Suprapubic skin (tissue), 4 donors: ENCODE results near the gene PIK3IP1. TPM values are rescaled to one million over a fixed set of nuclear protein-coding genes. Genes with fewer than 3 reads are reported as not detected.

Experiments
- DNase-seq, 2 donors: peaks; one replicate each; pipeline ENCODE4 v3.0.0-alpha.2; 2019; ENCODE audit warnings: low spot score in 2 of 2
- H3K27ac ChIP-seq: fragments of 200-600 bp; sonication (generic); one replicate; pipeline ENCODE4 v1.5.1; 2019
- H3K27me3 ChIP-seq: fragments of 200-600 bp; sonication (generic); one replicate; pipeline ENCODE4 v1.5.1; 2019
- H3K36me3 ChIP-seq: fragments of 200-600 bp; sonication (generic); one replicate; pipeline ENCODE4 v1.5.1; 2019
- H3K4me1 ChIP-seq: fragments of 200-600 bp; sonication (generic); one replicate; pipeline ENCODE4 v1.5.1; 2019
- H3K4me3 ChIP-seq: fragments of 200-600 bp; sonication (generic); one replicate; pipeline ENCODE4 v1.5.1; 2019; ENCODE audit warnings: mild to moderate bottlenecking
- H3K9me3 ChIP-seq: fragments of 200-600 bp; sonication (generic); one replicate; pipeline ENCODE4 v1.5.1; 2019
- CTCF ChIP-seq, 2 donors: fragments of 200-600 bp in 1 of 2; fragments of 450-650 bp in 1 of 2; sonication (generic) in 1 of 2; IDR thresholded peaks; one replicate each; pipeline ENCODE4 v1.5.1; 2016 to 2019; ENCODE audit warnings: antibody characterized with exemption in 2 of 2, mild to moderate bottlenecking in 1 of 2, moderate library complexity in 1 of 2
- EP300 ChIP-seq: sonication (generic); formaldehyde crosslinking; IDR thresholded peaks from one replicate; pipeline ENCODE4 v1.6.1; 2017; ENCODE audit warnings: antibody characterized with exemption
- POLR2A ChIP-seq, 2 donors: fragments of 450-650 bp; IDR thresholded peaks; one replicate each; pipeline ENCODE4 v1.6.1; 2017; ENCODE audit warnings: antibody characterized with exemption in 2 of 2, mild to moderate bottlenecking in 2 of 2, moderate library complexity in 2 of 2
- POLR2AphosphoS5 ChIP-seq, 3 donors: sonication (generic); formaldehyde crosslinking; IDR thresholded peaks; one replicate each; pipeline ENCODE4 v1.6.1; 2017; ENCODE audit warnings: antibody characterized with exemption in 3 of 3
- WGBS: methylation state at CpG from one replicate; pipeline ENCODE4 v1.1.5; 2018; 5-methylcytosine and 5-hydroxymethylcytosine counted together
- total RNA-seq, 4 donors: library from RNA; depleted of rRNA; stranded (reverse); fragments of >200 nt; gene quantifications; one replicate each; pipeline ENCODE4 v1.1.0, GENCODE V29; 2016

PIK3IP1 gene
- total RNA-seq, 4 donors from 2014 or later: 40.7 to 126 (median 64.4) TPM

DNA sequence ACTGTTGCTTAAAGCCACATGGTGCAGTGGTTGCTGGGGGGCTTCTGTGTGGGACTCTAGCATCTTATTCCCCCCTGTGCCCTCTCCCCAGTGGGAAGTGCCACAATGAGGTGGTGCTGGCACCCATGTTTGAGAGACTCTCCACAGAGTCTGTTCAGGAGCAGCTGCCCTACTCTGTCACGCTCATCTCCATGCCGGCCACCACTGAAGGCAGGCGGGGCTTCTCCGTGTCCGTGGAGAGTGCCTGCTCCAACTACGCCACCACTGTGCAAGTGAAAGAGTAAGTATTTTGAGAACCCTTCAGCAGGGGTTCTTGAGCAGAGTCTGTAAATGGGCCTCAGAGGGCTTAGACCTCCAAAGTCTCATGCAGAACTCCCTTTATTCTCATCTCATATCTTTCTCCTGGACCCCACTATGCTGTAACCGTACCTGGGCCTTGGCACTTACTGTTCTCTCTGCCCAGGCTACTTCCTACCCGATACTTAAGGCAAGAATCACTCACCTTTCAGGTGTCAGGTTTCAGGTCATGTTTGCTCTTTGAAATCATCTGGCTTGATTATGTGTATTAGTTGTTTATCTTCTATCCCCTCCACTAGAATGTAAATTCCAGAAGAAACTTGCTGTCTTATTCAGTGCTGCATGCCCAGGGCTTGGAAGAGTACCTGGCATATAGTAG is 32.4 kb downstream of the PIK3IP1 start:
- Histone ChIP-seq H3K27me3 (no peaks in the 10 kb centered on the region), H3K36me3 (peaks cover 64% of the 10 kb centered on the region), H3K27ac (no peak overlapping the region), H3K9me3 (no peaks in the 10 kb centered on the region), H3K4me3 (no peak overlapping the region), H3K4me1 (peaks cover 15% of the 10 kb centered on the region)
- TF ChIP-seq EP300: no peak
- no peak for TF ChIP-seq POLR2AphosphoS5 (IDR thresholded peaks at IDR 0.05)
- no peak for TF ChIP-seq POLR2A (IDR thresholded peaks at IDR 0.05)
- TF ChIP-seq CTCF (IDR thresholded peaks at IDR 0.05): no peak
- DNase-seq: no peak
- 92% methylated on average over 8 of the region's 8 CpGs for WGBS

DNA sequence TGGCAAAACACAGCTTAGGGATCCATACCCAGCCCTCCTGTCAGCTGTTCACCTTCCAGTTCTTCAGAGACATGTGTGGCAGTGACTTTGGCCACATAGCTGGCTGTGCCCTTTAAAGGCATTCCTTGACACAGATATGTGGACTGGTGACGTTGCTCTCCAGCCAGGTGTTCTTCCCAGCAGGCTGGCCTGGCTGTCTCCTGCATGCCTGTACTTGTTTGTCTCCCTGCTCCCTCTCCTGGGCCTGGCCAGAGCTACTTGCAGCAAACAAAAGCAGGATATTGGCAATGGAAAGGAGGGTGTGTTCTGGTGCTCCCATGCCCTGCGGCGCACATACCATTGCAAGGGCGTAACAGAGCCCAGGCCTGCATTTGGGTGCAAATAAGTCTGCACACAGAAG is 38.3 kb downstream of the PIK3IP1 start:
- peaks cover 62% of the 10 kb centered on the region for H3K4me1 ChIP-seq
- DNase-seq: peak; percentile 79 to 82
- 52% methylated on average over 4 of the region's 4 CpGs for WGBS

DNA sequence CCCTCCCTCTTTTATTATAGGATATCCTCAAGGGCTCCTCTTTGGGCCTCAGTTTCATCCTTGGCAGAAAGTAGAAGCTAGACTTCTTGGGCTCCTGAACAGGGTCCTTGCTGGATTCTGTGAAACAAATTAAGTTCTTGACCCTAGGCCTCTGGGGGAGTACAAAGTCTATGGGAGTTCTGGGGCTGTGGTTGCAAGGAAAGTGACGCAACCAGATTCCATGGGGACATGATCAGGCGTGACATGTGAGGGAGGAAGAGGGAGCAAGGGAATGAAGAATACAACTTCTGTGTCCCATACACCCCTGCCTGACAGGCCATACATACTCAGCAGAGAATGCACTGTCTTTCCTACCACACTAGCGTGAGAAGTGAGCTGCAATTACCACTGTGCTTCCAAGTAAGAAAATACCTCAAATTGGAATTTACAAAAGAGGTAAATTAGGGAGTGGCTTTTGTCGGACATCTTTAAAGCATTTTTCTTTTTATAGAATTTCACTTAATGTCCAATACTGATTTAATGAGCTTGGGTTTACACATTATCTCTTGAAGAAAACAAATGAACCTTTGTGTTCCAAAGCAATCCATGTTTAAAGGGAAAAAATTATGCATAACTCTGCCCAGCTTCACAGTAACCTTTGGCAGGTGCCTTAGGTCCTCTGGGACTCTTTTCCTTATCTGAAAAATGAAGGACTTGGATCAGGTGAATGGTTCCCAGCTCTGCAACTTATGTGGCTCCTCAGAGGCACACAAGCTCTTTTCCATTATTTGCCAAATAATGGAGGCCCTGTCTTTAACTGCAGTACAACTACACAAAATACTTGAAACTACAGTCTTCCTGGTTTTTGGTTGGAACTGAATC is 41.3 kb downstream of the PIK3IP1 start:
- Histone ChIP-seq H3K4me3 (peak overlapping the region; percentile 56), H3K36me3 (no peaks in the 10 kb centered on the region), H3K27me3 (no peaks in the 10 kb centered on the region), H3K27ac (peak overlapping the region; percentile 88), H3K4me1 (peaks cover 67% of the 10 kb centered on the region), H3K9me3 (no peaks in the 10 kb centered on the region)
- no peak for DNase-seq
- WGBS: 51% methylated on average over 4 of the region's 4 CpGs
- TF ChIP-seq CTCF (IDR thresholded peaks at IDR 0.05): no peak
- no peak for TF ChIP-seq POLR2AphosphoS5 (IDR thresholded peaks at IDR 0.05)
- TF ChIP-seq EP300: no peak
- no peak for TF ChIP-seq POLR2A (IDR thresholded peaks at IDR 0.05)

More for the DNA sequence above, 38.3 kb downstream of the PIK3IP1 start:
- Histone ChIP-seq H3K27ac (peak overlapping the region; percentile 76), H3K27me3 (no peaks in the 10 kb centered on the region), H3K9me3 (no peaks in the 10 kb centered on the region), H3K36me3 (peaks cover 9% of the 10 kb centered on the region), H3K4me3 (no peak overlapping the region)
- TF ChIP-seq EP300 (no peak), POLR2AphosphoS5 (IDR thresholded peaks at IDR 0.05) (peak in 2 of 3 donors; percentile 60 to 72)

GRCh38 chr22:31248965-31249958 is 43.0 kb downstream of the PIK3IP1 start:
- H3K4me1 ChIP-seq: peaks cover 55% of the 10 kb centered on the region
- DNase-seq: no peak
- H3K9me3 ChIP-seq: no peaks in the 10 kb centered on the region

More at GRCh38 chr22:31248965-31249958, 43.0 kb downstream of the PIK3IP1 start:
- 29% methylated on average over 7 of the region's 9 CpGs for WGBS
- H3K36me3 ChIP-seq: no peaks in the 10 kb centered on the region
- no peaks in the 10 kb centered on the region for H3K27me3 ChIP-seq
- TF ChIP-seq CTCF (IDR thresholded peaks at IDR 0.05) (no peak), EP300 (no peak), POLR2AphosphoS5 (IDR thresholded peaks at IDR 0.05) (peak in 1 of 3 donors; percentile 34)
- H3K27ac ChIP-seq: peak overlapping the region; percentile 88
- peak overlapping the region; percentile 56 for H3K4me3 ChIP-seq
